SU-DHL-6 (cell line): Measurements from ENCODE around the gene C9orf43.

Experiments used
- CTCF ChIP-seq: fragments of 200-600 bp; sonication (generic); IDR thresholded peaks from one replicate; pipeline ENCODE4 v1.5.1; 2017; ENCODE audit warnings: antibody characterized with exemption, mild to moderate bottlenecking, low read length, moderate library complexity; ENCODE audit not compliant: insufficient read depth, poor library complexity, severe bottlenecking
- EZH2phosphoT487 ChIP-seq: fragments of 200-600 bp; sonication (generic), shearing (Covaris generic); conservative IDR thresholded peaks from 2 replicates; pipeline ENCODE4 v1.6.1; 2018; ENCODE audit warnings: mild to moderate bottlenecking, antibody characterized with exemption, low read length, moderate library complexity, mixed read lengths

- no peak for TF ChIP-seq CTCF
- TF ChIP-seq EZH2phosphoT487: no peak
Measured at GRCh38 chr9:113464286-113464660, 53.7 kb downstream of the C9orf43 start.
